GM12891 (cell line): Measurements from ENCODE around the gene PCNT.
"Not testable (repeated sequence)": the region's sequence is repeated elsewhere in the genome, so short reads cannot be mapped to it uniquely, and the experiment has no call there.

Experiments used
- DNase-seq: peaks from one replicate; pipeline ENCODE4 v3.0.0; 2011; ENCODE audit warnings: low spot score; ENCODE audit not compliant: insufficient read length
- FAIRE-seq: peaks from 2 replicates; lab custom pipeline; 2011; peaks lifted over from hg19 to GRCh38; lab: Jason Lieb, UNC
- PAX5 ChIP-seq: IDR thresholded peaks from 2 replicates; pipeline ENCODE4 v1.6.1; 2011; ENCODE audit warnings: low read length, moderate library complexity, mild to moderate bottlenecking; ENCODE audit not compliant: insufficient read depth, severe bottlenecking
- POLR2A ChIP-seq: IDR thresholded peaks from 2 replicates; pipeline ENCODE4 v1.6.1; 2011; ENCODE audit warnings: low read depth, low read length, control low read depth
- POLR2AphosphoS5 ChIP-seq: IDR thresholded peaks from 2 replicates; pipeline ENCODE4 v1.6.1; 2011; ENCODE audit warnings: low read depth, low read length, control low read depth
- POU2F2 ChIP-seq: IDR thresholded peaks from 2 replicates; pipeline ENCODE4 v1.6.1; 2011; ENCODE audit warnings: low read depth, mild to moderate bottlenecking, control low read depth, low read length, moderate library complexity
- SPI1 ChIP-seq: IDR thresholded peaks from 2 replicates; pipeline ENCODE4 v1.6.1; 2011; ENCODE audit warnings: low read depth, low read length, control low read depth
- TAF1 ChIP-seq: IDR thresholded peaks from 2 replicates; pipeline ENCODE4 v1.6.1; 2011; ENCODE audit warnings: low read depth, low read length, control low read depth

Gene PCNT

GRCh38 chr21:46366966-46367365 lies 43.0 kb downstream of the PCNT start:
- FAIRE-seq: no peak
- no peak for DNase-seq
- no peak for TF ChIP-seq TAF1
- TF ChIP-seq PAX5: no peak
- TF ChIP-seq POLR2AphosphoS5: no peak
- no peak for TF ChIP-seq POU2F2
- no peak for TF ChIP-seq POLR2A
- TF ChIP-seq SPI1: no peak

- DNase-seq: peak; percentile 59
- TF ChIP-seq PAX5 (no peak), TAF1 (peak; percentile 57), POLR2A (peak; percentile 87), SPI1 (no peak), POU2F2 (no peak; the same call in 1 of the 2 replicates), POLR2AphosphoS5 (peak; percentile 84)
- FAIRE-seq: peak; percentile 97
These were observed 44.8 kb downstream of the PCNT start for GRCh38 chr21:46368533-46369285.

GRCh38 chr21:46369520-46370235 lies 45.7 kb downstream of the PCNT start:
- peak; percentile 69 for FAIRE-seq
- no peak for DNase-seq
- no peak for TF ChIP-seq POLR2AphosphoS5
- TF ChIP-seq SPI1: 0 out of 2 replicates have a peak, but pooled peaks have one; percentile 8

GRCh38 chr21:46371204-46372013 lies 47.5 kb downstream of the PCNT start:
- FAIRE-seq (peak; percentile 96), DNase-seq (no peak)
- TF ChIP-seq SPI1 (no peak), POU2F2 (no peak), POLR2A (no peak), PAX5 (no peak), TAF1 (no peak), POLR2AphosphoS5 (no peak)

- FAIRE-seq (no peak), DNase-seq (no peak)
- no peak for TF ChIP-seq POU2F2
- TF ChIP-seq TAF1: no peak
- no peak for TF ChIP-seq SPI1
- TF ChIP-seq POLR2A: no peak
- TF ChIP-seq POLR2AphosphoS5: no peak
- no peak for TF ChIP-seq PAX5
These were observed 48.1 kb downstream of the PCNT start for GRCh38 chr21:46372014-46372485.

GRCh38 chr21:46372947-46373346 lies 49.0 kb downstream of the PCNT start:
- DNase-seq, FAIRE-seq: not testable (repeated sequence)

GRCh38 chr21:46374761-46375389 lies 50.9 kb downstream of the PCNT start:
- TF ChIP-seq SPI1 (no peak), POLR2AphosphoS5 (no peak), POLR2A (no peak), PAX5 (no peak), TAF1 (no peak)
- FAIRE-seq (no peak), DNase-seq (no peak)

- no peak for DNase-seq
- no peak for TF ChIP-seq POU2F2
- TF ChIP-seq PAX5: no peak
- TF ChIP-seq POLR2A: no peak
- no peak for TF ChIP-seq POLR2AphosphoS5
- no peak for TF ChIP-seq SPI1
- no peak for FAIRE-seq
These were observed 51.7 kb downstream of the PCNT start for GRCh38 chr21:46375560-46376230.
